WI38 (cell line): ENCODE results near the gene PKN2.
"Not testable (repeated sequence)": the region's sequence is repeated elsewhere in the genome, so short reads cannot be mapped to it uniquely, and the experiment has no call there.

ENCODE experiments used
- H3K4me3 ChIP-seq: 2 replicates; pipeline ENCODE4 v1.5.1; 2011; ENCODE audit warnings: low read depth, mild to moderate bottlenecking, control low read depth, low read length
- CTCF ChIP-seq: IDR thresholded peaks from 2 replicates; pipeline ENCODE4 v1.5.1; 2012; ENCODE audit warnings: low read depth, mild to moderate bottlenecking, control low read depth, low read length

PKN2 gene

DNA sequence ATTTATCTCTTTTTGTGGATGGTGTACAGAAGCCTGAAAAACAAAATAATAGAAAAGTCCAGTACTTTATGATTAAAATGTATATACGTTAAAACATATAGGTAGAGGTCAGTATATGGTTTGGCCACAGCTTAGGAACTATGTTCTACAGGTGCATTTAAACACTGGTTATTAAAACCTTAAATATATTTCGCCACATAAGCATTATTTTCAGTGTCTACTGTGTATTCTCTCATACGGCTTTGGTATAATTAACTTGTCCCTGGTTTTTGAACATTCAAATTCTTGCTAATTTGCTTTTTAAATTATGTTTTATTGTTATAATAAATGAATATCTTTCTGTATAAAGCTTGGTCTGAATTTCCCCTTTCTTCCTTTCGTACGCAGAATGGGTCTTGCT, 119.4 kb downstream of the PKN2 start:
- H3K4me3 ChIP-seq, result no peak overlapping the region
- TF ChIP-seq CTCF, result no peak

GRCh38 chr1:88812366-88812765, 128.3 kb downstream of the PKN2 start:
- H3K4me3 ChIP-seq, result no peak overlapping the region
- no peak for TF ChIP-seq CTCF

GRCh38 chr1:88813471-88813870, 129.4 kb downstream of the PKN2 start:
- TF ChIP-seq CTCF, result no peak
- no peak overlapping the region for H3K4me3 ChIP-seq

GRCh38 chr1:88819642-88820041, 135.6 kb downstream of the PKN2 start:
- not testable (repeated sequence) for H3K4me3 ChIP-seq

- TF ChIP-seq CTCF, result no peak
- no peak overlapping the region for H3K4me3 ChIP-seq
Observed at GRCh38 chr1:88825721-88826120, 141.6 kb downstream of the PKN2 start.

DNA sequence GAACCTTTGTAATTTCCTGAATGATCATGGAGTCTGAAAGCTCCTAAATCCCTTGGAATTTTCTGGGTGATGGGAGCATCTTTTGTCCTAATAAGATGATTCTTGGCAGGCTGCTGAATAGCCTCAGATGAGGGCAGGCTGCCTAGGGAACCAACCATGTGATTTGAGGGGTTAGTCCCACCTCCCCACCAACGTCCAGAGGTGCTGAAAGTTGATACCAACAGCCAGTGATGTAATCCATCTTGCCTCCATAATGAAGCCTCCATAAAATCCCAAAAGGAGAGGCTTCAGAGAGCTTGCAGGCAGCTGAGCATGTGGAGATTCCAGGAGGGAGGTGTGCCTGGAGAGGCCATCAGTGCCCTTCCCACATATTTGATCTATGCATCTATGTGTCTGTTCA, 163.6 kb downstream of the PKN2 start:
- no peak overlapping the region for H3K4me3 ChIP-seq
- no peak for TF ChIP-seq CTCF

DNA sequence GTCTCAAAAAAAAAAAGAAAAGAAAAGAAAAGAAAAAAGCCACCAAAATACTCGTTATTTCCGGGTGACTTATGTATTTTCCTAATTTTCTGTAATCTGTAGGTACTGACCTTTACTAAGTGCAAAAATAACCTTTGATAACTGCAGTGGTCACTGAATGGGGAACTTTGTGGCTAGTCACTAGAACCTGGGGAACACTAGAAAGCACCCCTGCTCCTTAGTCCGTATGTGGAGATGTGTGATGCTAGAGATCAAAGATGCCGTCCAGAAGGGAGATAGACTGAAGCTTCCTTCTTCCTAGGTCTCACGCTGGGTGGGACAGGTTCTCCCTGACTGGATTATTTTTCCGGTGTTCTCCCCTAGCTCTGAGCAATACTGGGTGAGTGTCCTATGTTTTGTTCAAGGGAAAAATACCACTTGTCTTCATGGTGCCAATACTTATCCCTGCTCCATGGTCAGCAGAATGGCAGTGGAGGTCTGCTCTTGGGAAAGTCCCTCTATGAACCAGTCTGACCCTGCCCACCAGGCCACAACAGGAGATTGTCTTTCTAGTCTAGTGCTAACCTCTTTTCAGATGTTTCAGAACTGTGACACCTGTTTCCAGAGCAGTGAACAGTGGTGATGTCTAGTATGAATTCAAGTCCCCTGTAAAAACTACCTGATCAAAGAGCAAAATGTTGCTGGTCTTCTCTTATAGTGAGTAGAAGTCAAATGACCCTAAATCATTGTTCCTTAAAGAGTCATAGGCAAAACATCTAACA, 167.4 kb downstream of the PKN2 start:
- TF ChIP-seq CTCF, result no peak
- no peak overlapping the region for H3K4me3 ChIP-seq
